Panc1 (cell line): Measurements from ENCODE around the gene CD5L. TPM values are rescaled to one million over a fixed set of nuclear protein-coding genes. Genes with fewer than 3 reads are reported as not detected.

Experiments
- ATAC-seq: fragments of 200-7000 bp; cut with Tn5 transposase; 2 replicates; pipeline ENCODE4 v1.9.1; 2020; ENCODE audit warnings: mild to moderate bottlenecking, moderate library complexity
- BruUV-seq: library from RNA; stranded (reverse); fragments of 400-500 nt; replicated peaks from 2 replicates; lab custom pipeline; 2021; lab: Mats Ljungman, UMichigan
- CTCF ChIA-PET: fragments of 300-600 bp; sonication (Branson Sonifier 250); formaldehyde crosslinking; loops from one replicate; lab custom pipeline; 2022; ENCODE audit warnings: antibody characterized with exemption; lab: Charles Lee
- POLR2A ChIA-PET: fragments of 300-600 bp; sonication (Branson Sonifier 250); formaldehyde crosslinking; loops from one replicate; lab custom pipeline; 2022; ENCODE audit warnings: antibody characterized with exemption; lab: Charles Lee
- DNase-seq: peaks from one replicate; pipeline ENCODE4 v3.0.0-alpha.2; 2010; ENCODE audit warnings: low read depth, low spot score
- H3K27ac ChIP-seq: 2 replicates; pipeline ENCODE4 v1.5.1; 2011; ENCODE audit warnings: mild to moderate bottlenecking, low read length, inconsistent platforms
- H3K27me3 ChIP-seq: fragments of 200-500 bp; sonication (Bioruptor generic); 2 replicates; pipeline ENCODE4 v1.6.0; 2014; ENCODE audit warnings: low read length, inconsistent platforms; ENCODE audit not compliant: control insufficient read depth, insufficient read depth
- H3K36me3 ChIP-seq: fragments of 200-500 bp; sonication (Bioruptor generic); 2 replicates; pipeline ENCODE4 v1.5.1; 2014; ENCODE audit warnings: inconsistent platforms, mild to moderate bottlenecking, low read length, moderate library complexity; ENCODE audit not compliant: control insufficient read depth, insufficient read depth
- H3K4me1 ChIP-seq: 2 replicates; pipeline ENCODE4 v1.5.1; 2011; ENCODE audit warnings: inconsistent platforms, mild to moderate bottlenecking, low read length, moderate library complexity; ENCODE audit not compliant: control insufficient read depth, insufficient read depth
- H3K4me3 ChIP-seq, 2 experiments: 2 replicates each; pipeline ENCODE4 v1.5.1; 2011 to 2012; ENCODE audit warnings: low read depth in 2 of 2, low read length in 2 of 2, mild to moderate bottlenecking in 2 of 2, inconsistent platforms in 1 of 2, moderate library complexity in 1 of 2
- H3K9me3 ChIP-seq: fragments of 200-500 bp; sonication (Bioruptor generic); 2 replicates; pipeline ENCODE4 v1.5.1; 2014; ENCODE audit warnings: low read depth, mild to moderate bottlenecking, inconsistent platforms, low read length, moderate library complexity; ENCODE audit not compliant: control insufficient read depth, insufficient read depth
- CTCF ChIP-seq: fragments of 450-650 bp; IDR thresholded peaks from 2 replicates; pipeline ENCODE4 v1.5.1; 2017; ENCODE audit warnings: mild to moderate bottlenecking
- POLR2AphosphoS5 ChIP-seq: IDR thresholded peaks from 2 replicates; pipeline ENCODE4 v1.6.1; 2012; ENCODE audit warnings: mild to moderate bottlenecking, low read depth, low read length, moderate library complexity
- REST ChIP-seq, 2 experiments: IDR thresholded peaks; 2 replicates each; pipeline ENCODE4 v1.6.1; 2011 to 2012; ENCODE audit warnings: low read depth in 2 of 2, control low read depth in 1 of 2, low read length in 1 of 2, mild to moderate bottlenecking in 1 of 2, moderate library complexity in 1 of 2; ENCODE audit not compliant: insufficient read depth in 1 of 2
- SIN3A ChIP-seq: IDR thresholded peaks from 2 replicates; pipeline ENCODE4 v1.6.1; 2012; ENCODE audit warnings: low read depth, mild to moderate bottlenecking, low read length, moderate library complexity, borderline replicate concordance; ENCODE audit not compliant: insufficient read depth
- TCF7L2 ChIP-seq: IDR thresholded peaks from 2 replicates; pipeline ENCODE4 v1.6.1; 2011; ENCODE audit warnings: mild to moderate bottlenecking, low read depth, low read length, inconsistent platforms
- in situ Hi-C: cut with HindIII; loops from 2 replicates; pipeline ENCODE4 v1.10.0; 2016; ENCODE audit warnings: low sequenced_read_pairs, low pct_unique_long_range_greater_than_20kb
- intact Hi-C: fragments of 100-400 bp; cut with micrococcal nuclease; formaldehyde crosslinking; loops from one replicate; pipeline ENCODE4 v1.10.0; 2022; ENCODE audit not compliant: unreplicated experiment
- total RNA-seq: library from RNA; stranded (reverse); gene quantifications from one replicate; pipeline ENCODE4 v1.2.1, GENCODE V29; 2021; ENCODE audit not compliant: unreplicated experiment

The CD5L gene
- total RNA-seq, 1 experiment from 2014 or later = not detected

GRCh38 chr1:157838966-157839365 is 2.6 kb downstream of the CD5L start:
- H3K9me3 ChIP-seq = no peaks in the 10 kb centered on the region
- ChIA-PET POLR2A (no interaction called here), CTCF (no interaction called here)
- no peaks in the 10 kb centered on the region for H3K4me1 ChIP-seq
- no peaks in the 10 kb centered on the region for H3K36me3 ChIP-seq
- no peak for TF ChIP-seq CTCF
- no peak for TF ChIP-seq REST (IDR thresholded peaks at IDR 0.05; ENCODE audit: insufficient read depth in 1 of 2, low read depth in 2 of 2, low read length in 1 of 2)
- TF ChIP-seq SIN3A = no peak
- TF ChIP-seq POLR2AphosphoS5 = no peak
- TF ChIP-seq TCF7L2 = no peak
- intact Hi-C loops = no loop called here
- ATAC-seq = no peak
- H3K27ac ChIP-seq = no peak overlapping the region
- BruUV-seq = no TSS peak
- no peak for DNase-seq
- H3K4me3 ChIP-seq = no peak overlapping the region
- in situ Hi-C loops = no loop called here
- peaks cover 2% of the 10 kb centered on the region; the same call in 1 of the 2 replicates for H3K27me3 ChIP-seq

- Histone ChIP-seq H3K4me3 (no peak overlapping the region), H3K27ac (no peak overlapping the region), H3K4me1 (no peaks in the 10 kb centered on the region), H3K9me3 (no peaks in the 10 kb centered on the region), H3K36me3 (no peaks in the 10 kb centered on the region), H3K27me3 (peaks cover 5% of the 10 kb centered on the region; the same call in 1 of the 2 replicates)
- intact Hi-C loops (no loop called here), in situ Hi-C loops (no loop called here)
- ATAC-seq (no peak), DNase-seq (no peak)
- CTCF ChIA-PET = no interaction called here
- BruUV-seq = no TSS peak
- TF ChIP-seq REST (IDR thresholded peaks at IDR 0.05; ENCODE audit: insufficient read depth in 1 of 2, low read depth in 2 of 2, low read length in 1 of 2) = no peak
- TF ChIP-seq SIN3A = no peak
- no peak for TF ChIP-seq TCF7L2
- no peak for TF ChIP-seq CTCF
- no peak for TF ChIP-seq POLR2AphosphoS5
- POLR2A ChIA-PET = no interaction called here
These were observed 7.2 kb downstream of the CD5L start for GRCh38 chr1:157834430-157834829.
